HG03439 (cell line): Measurements from ENCODE around the gene NRF1.

Experiments used
- ATAC-seq: cut with Tn5 transposase; IDR thresholded peaks from one replicate; pipeline ENCODE4 v1.9.1; 2021; ENCODE audit warnings: mild to moderate bottlenecking, moderate library complexity; ENCODE audit not compliant: unreplicated experiment

Gene NRF1

DNA sequence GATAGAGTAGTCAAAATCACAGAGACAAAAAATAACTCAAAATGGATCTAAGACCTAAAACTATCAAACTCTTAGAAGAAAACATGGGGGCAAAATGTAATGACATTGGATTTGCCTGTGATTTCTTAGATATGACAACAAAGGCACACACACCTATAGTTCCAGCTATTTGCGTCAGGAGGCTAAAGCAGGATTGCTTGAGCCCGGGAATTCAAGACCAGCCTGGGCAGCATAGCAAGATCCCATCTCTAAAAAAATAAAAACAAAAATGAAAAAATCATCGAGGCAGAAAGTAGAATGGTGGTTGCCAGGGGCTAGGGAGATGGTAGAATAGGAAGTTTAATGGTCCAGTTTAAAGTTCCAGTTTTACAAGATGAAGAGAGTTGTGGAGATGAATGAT lies 113.3 kb downstream of the NRF1 start:
- no peak for ATAC-seq

GRCh38 chr7:129728875-129729467 lies 117.5 kb downstream of the NRF1 start:
- ATAC-seq = no peak

- ATAC-seq = no peak
These were observed 118.0 kb downstream of the NRF1 start for GRCh38 chr7:129729511-129729910.

DNA sequence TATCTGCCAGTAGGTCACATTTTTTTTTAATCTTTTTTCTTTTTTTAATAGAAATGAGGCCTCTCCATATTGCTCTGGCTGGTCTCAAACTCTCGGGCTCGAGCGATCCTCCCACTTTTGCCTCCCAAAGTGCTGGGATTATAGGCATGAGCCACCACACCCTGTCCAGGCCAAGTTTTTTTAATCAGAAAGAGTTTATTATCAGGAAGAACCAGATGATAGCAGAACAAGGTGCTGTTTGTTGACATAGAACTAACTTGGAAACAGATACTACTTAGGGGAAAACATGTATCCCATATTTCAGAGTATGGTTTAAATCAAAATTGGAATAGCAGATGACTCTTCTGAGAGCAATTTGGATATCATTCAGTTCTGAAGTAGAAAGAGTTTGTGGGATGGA lies 118.6 kb downstream of the NRF1 start:
- ATAC-seq = no peak

GRCh38 chr7:129734400-129734799 lies 122.9 kb downstream of the NRF1 start:
- ATAC-seq = no peak

GRCh38 chr7:129739427-129739826 lies 127.9 kb downstream of the NRF1 start:
- ATAC-seq = no peak

DNA sequence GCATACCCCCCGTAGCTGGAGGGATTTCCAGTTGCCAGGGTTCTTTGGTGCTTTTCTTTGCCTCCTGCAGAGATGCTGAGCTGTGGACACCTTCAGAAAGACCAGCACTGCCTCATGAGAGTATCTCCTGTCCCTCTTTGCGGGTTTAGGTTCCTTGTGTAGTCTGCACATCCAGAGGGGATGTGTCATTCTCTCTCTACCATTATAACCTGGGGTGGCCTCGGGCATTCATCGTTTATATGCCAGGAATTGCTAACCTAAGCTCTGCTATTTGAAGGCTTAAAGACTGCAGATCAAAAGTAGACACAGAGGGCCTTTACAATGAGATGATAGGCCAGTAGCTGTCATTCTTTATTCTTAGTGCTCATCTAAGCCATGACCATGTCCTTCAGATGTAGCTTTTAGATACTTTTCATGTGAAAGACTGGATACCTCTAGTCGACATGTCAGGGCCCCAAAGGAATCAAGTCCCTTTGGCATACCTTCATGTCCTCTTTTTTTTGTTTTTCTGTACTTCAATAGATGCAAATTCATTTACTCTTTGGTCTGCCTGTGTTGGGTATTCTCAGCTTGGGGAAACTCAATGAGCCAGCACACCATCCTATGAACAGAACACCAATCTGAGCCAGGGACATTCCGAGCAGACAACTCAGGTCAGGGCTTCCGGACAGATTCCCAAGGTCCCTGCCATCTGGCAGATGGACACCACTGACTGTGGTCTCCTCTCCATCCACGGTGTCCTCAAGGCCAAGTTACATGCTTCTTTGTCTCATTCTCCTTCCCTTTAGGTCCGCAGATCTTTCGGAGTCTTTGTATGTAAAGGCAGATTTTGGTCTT lies 129.3 kb downstream of the NRF1 start:
- ATAC-seq = no peak

DNA sequence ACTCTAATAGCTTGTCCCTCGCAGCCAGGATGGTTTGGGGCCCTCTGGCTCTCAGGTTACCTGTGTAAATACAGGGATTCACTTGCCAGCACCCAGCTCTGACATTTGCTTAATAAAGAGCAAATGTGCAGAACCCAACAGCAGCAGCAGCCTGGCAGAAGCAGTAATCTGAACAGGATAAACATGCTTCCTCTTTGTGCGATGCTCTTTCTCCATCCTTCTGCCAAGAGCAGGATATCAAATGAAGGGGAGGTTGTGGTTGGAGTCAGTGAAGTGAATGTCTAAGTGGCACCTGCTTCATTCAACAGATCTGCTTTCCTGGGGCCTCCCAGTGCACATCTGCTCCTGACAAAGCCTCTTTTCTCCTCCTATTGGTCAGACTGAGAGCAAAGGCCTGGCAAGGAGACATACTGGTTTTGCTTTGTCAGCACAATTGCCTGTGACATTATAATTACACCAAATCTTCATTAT lies 130.3 kb downstream of the NRF1 start:
- ATAC-seq = no peak

DNA sequence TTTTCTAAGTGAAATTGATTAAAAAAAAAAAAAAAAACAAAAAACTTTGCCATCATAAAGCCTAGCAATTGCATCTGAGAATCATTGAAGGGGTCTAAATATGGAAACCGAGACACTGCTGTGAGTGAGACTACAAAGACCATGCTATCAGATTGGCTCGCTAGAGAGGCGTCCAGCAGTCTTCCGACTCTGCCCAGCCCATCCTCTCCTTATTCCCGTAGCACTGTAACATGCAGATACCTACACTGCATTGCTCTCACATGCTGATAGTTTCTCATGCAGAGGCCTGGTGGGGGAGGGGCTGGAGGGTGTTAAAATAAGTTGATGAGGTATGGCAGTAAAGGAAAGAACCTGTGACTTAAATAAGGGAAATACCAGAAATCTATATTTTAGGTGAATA lies 130.7 kb downstream of the NRF1 start:
- no peak for ATAC-seq

GRCh38 chr7:129746857-129747529 lies 135.5 kb downstream of the NRF1 start:
- no peak for ATAC-seq

DNA sequence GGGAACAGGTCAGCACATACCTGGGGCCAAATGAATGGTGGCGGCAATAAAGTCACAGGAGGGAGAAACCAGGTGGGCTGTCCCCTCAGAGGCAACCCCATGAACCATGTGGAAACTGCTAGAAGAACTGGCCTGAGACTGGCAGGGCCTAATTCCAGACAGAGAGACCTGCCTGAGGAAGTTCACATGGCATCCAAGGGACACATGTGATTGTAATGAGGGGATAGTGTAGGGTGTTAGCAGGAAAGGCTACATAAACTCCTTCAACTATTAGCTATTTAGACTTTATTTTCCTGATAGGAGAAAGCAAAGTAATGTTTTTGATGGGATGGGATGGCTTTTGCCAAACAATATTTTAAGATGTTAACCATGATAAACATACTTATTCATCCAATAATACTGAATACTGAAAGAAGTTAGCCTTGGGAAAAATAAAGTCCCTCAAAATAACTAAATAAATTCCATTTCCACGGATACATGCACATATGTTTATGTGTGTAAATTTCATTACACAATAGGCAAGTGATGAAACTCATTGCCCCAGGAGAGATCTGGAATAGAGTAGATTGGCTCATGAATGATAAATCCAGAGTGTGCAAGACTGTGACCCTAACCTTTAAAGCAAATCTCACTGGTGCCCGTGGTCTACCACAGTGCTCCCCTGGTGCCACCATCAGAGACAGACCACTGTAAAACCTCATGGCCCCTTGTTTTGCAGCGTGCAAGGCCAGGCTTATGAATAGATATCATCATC lies 137.0 kb downstream of the NRF1 start:
- ATAC-seq = no peak

DNA sequence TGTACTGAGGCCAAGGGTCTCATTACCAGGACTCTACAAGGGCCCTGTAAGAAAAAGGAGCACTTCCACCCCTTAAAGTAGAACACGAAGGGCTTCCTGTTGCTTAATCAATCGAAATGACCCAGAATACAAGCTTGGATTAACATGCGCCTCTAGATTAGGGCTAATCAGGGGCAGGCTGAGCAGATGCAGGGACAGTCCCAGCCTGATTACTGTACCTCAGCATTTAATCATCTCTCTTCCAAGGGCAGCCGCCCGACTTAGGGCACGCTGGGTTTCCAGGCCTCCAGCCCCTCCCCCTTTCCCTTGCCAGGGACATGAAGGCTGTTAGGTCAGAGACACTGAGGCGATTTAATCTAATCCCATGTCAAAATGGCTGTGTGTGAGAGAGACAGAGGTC lies 138.6 kb downstream of the NRF1 start:
- no peak for ATAC-seq

DNA sequence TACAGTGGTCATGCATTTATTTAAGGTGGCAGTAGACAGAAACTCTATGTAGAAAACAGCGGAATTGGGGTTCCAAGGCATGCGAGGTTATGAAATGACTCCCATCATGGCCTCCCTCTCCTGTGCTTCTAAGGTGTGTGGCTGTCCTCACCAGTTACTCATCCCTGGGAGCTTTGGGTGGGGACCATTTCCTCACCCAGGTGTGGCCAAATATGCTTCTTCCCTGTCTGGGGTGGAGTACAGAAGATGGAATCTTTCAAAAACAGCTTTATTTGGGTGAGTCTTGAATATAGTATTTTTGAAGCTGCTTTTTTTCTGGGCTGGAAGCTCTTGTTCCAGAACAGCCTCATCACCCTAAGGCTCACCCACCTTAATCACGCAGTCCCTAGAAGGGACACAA lies 139.0 kb downstream of the NRF1 start:
- ATAC-seq = no peak

DNA sequence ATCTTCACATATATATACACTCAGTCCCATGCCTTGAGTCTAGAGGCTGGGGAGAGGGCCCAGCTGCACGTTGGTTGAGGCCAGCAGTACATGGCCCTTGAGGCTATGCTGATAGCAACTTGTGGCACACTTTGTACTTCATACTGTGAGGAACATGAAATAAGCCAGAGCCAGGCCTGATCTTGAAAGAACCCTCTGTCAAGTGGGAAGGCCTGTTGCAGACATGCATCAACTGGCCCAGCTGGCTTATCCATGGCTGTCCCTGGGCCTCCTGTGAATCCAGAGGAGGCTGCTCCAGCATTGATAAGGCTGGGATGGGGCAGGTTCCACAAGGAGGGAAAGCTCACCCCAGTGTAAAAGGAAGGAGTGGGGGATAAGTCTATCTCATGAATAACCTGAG lies 140.4 kb downstream of the NRF1 start:
- ATAC-seq = no peak

DNA sequence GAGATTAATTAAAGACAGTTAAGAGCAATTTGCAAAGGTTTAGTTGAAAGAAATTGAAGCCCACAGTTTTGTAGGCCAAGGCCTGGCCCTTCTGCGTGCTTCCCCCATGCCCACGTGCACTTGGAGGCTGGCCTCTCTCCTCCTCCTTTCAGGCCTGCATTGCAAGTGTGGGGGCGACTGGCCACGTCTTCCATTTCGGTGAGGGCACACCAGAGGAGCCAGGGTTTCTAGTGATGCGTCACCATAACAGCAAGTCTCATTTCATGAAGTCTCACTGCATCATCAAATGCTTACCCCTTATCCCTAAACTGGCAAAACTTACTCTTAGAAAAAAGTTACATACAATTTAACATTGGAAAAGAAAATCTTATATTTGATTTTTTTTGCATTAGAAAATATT lies 141.2 kb downstream of the NRF1 start:
- no peak for ATAC-seq

- no peak for ATAC-seq
These were observed 142.9 kb downstream of the NRF1 start for GRCh38 chr7:129754406-129754805.

GRCh38 chr7:129757991-129758390 lies 146.5 kb downstream of the NRF1 start:
- ATAC-seq = no peak

GRCh38 chr7:129762387-129762969 lies 151.0 kb downstream of the NRF1 start:
- ATAC-seq = no peak

DNA sequence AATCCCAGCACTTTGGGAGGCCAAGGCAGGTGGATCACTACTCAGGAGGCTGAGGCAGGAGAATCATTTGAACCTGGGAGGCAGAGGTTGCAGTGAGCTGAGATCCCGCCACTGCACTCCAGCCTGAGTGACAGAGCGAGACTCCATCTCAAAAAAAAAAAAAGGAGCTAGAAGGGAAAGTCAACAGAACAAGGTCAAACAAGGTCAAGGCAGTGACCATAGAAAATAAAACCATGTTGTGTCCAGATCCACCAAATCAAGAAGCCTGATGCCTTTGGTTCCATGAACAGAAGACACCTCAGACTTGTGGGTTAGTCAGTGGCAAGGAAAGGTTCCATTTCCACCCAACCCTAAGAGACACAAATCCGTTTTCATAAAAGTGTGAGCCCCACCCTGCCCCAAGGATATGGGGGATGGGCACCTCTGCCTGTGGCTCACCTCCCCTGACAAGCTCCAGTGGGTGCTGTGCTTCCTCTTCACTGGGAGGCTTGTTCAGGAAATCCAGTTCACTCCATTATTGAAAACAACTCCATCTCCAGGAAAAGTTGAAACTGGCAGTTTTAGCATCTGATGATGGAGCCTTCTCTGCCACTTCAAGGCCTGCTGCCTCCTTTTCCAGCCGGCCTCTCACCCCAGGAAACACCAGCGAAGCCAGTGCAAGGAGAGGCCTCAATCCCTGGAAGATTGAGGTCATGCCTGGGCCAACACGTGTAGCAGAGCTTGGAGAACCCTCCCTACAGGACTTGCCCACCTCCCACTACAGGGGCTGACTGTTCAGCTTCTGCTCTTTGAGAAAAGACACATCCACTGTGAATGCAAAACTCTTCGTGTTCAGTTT lies 152.9 kb downstream of the NRF1 start:
- ATAC-seq = no peak

DNA sequence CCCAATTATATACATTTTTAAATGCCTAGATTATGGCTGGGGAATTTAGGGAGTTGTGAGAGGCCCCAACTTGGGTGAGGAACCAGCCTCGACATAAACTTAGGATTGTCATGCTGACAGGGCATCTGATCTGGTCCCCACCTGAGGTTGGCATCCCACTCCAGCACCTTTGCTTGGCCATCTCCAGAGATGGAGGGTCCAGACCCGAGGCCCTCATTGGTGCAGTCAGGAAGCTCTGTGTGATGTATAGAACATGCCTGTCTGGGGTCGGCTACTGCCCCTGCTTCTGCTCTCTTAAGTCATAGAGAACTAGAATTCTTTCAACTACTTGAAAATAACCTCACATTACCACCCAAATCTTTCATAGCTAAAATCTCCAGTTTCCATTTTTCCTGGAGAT lies 153.8 kb downstream of the NRF1 start:
- ATAC-seq = no peak
